HG03060 (cell line): Measurements from ENCODE around the gene CTSL.

Experiments
- ATAC-seq: cut with Tn5 transposase; IDR thresholded peaks from one replicate; pipeline ENCODE4 v1.9.1; 2021; ENCODE audit warnings: low read depth, moderate number of reproducible peaks; ENCODE audit not compliant: unreplicated experiment

Gene CTSL

GRCh38 chr9:87725900-87726709, at the start of gene CTSL:
CTSL (plus strand) TSS chr9:87726119; CDS start chr9:87727604, 1,485 bp downstream.
- no peak for ATAC-seq

GRCh38 chr9:87676976-87677775, 48.7 kb upstream of the CTSL start:
- no peak for ATAC-seq

- ATAC-seq = no peak
Measured at GRCh38 chr9:87677776-87678587, 47.9 kb upstream of the CTSL start.

- ATAC-seq = no peak
Measured at GRCh38 chr9:87678650-87679355, 47.1 kb upstream of the CTSL start.

GRCh38 chr9:87681271-87682061, 44.5 kb upstream of the CTSL start:
- no peak for ATAC-seq

GRCh38 chr9:87682085-87682484, 43.8 kb upstream of the CTSL start:
- ATAC-seq = no peak

- no peak for ATAC-seq
Measured at GRCh38 chr9:87682618-87683017, 43.3 kb upstream of the CTSL start.

GRCh38 chr9:87683751-87684626, 41.9 kb upstream of the CTSL start:
- no peak for ATAC-seq

GRCh38 chr9:87684627-87685219, 41.2 kb upstream of the CTSL start:
- ATAC-seq = no peak

- no peak for ATAC-seq
Measured at GRCh38 chr9:87685441-87685840, 40.5 kb upstream of the CTSL start.

GRCh38 chr9:87685871-87686519, 39.9 kb upstream of the CTSL start:
- ATAC-seq = no peak

GRCh38 chr9:87686520-87687090, 39.3 kb upstream of the CTSL start:
- ATAC-seq = no peak

- ATAC-seq = no peak
Measured at GRCh38 chr9:87687207-87687606, 38.7 kb upstream of the CTSL start.

- no peak for ATAC-seq
Measured at GRCh38 chr9:87694236-87694755, 31.6 kb upstream of the CTSL start.

- no peak for ATAC-seq
Measured at GRCh38 chr9:87695523-87695922, 30.4 kb upstream of the CTSL start.

- ATAC-seq = no peak
Measured at GRCh38 chr9:87696641-87697040, 29.3 kb upstream of the CTSL start.
